Measurements from ENCODE around the gene CBX1.

CBX1 gene

GRCh38 chr17:48101012-48101720 is at the start of gene CBX1:
TSS of gene CBX1 (minus strand) at chr17:48101478. CDS start at chr17:48077004, 24,474 bp downstream.
- DNase-seq = peak; percentile 96

GRCh38 chr17:48150597-48151001 is 49.3 kb upstream of the CBX1 start:
- DNase-seq = no peak

- no peak for DNase-seq
Measured at GRCh38 chr17:48149787-48150463, 48.6 kb upstream of the CBX1 start.

GRCh38 chr17:48148854-48149786 is 47.8 kb upstream of the CBX1 start:
- no peak for DNase-seq

GRCh38 chr17:48148029-48148770 is 46.9 kb upstream of the CBX1 start:
- no peak for DNase-seq

- no peak for DNase-seq
Measured at GRCh38 chr17:48144976-48145798, 43.9 kb upstream of the CBX1 start.

GRCh38 chr17:48144231-48144630 is 43.0 kb upstream of the CBX1 start:
- no peak for DNase-seq

GRCh38 chr17:48143629-48144028 is 42.4 kb upstream of the CBX1 start:
- DNase-seq = no peak

- DNase-seq = no peak
Measured at GRCh38 chr17:48139944-48140343, 38.7 kb upstream of the CBX1 start.

- DNase-seq = no peak
Measured at GRCh38 chr17:48137656-48138055, 36.4 kb upstream of the CBX1 start.

- no peak for DNase-seq
Measured at GRCh38 chr17:48134912-48135480, 33.7 kb upstream of the CBX1 start.

GRCh38 chr17:48132385-48132784 is 31.1 kb upstream of the CBX1 start:
- no peak for DNase-seq

- DNase-seq = peak; percentile 41
Measured at GRCh38 chr17:48131216-48131824, 30.0 kb upstream of the CBX1 start.

GRCh38 chr17:48129981-48130380 is 28.7 kb upstream of the CBX1 start:
- DNase-seq = no peak

- no peak for DNase-seq
Measured at GRCh38 chr17:48128400-48128799, 27.1 kb upstream of the CBX1 start.

GRCh38 chr17:48127371-48128051 is 26.2 kb upstream of the CBX1 start:
- no peak for DNase-seq

GRCh38 chr17:48126532-48126850 is 25.2 kb upstream of the CBX1 start:
- DNase-seq = no peak

GRCh38 chr17:48125829-48126531 is 24.7 kb upstream of the CBX1 start:
- no peak for DNase-seq

- DNase-seq = no peak
Measured at GRCh38 chr17:48123776-48124388, 22.6 kb upstream of the CBX1 start.

Data from activated naive CD4-positive, alpha-beta T cell treated with anti-CD3 and anti-CD28 coated beads, Interleukin-2, amount 50 U/mL, for 16 hours (primary cell).